ENCODE measurements around the gene ATP1B1.
"Not testable (repeated sequence)": the region's sequence is repeated elsewhere in the genome, so short reads cannot be mapped to it uniquely, and the experiment has no call there.

The ATP1B1 gene

DNA sequence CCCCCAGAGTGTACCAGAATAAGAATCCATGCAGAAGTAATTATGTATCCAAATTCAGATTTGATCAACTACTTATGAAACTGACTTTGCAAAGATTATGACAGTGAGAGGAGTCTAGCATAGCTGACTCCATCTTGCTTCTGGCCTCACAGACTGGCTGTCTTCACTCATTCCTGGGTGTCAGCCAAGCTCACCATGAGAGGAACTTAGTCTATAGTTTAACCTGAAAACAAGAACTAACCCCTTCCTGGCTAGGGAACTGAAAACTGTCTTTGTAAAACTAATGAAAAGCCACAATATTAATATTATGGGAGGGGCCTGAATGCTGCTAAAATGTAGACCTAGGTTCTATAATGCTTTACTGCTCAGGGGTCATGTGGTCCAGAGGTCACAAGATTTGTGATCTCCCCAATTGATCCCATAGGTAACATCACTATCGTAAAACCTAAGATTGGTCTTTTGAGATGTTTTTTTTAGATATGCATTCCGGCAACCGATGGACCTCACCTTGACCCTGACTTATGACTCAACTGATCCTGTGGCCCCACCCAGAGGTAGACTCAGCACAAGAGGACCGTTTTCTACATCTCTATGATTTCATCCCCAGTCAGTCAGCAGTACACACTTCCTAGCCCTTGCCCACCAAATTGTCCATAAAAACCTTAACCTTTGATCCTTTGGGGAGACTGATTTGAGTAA is 55.2 kb downstream of the ATP1B1 start:
- no peaks in the 10 kb centered on the region for H3K9me3 ChIP-seq (ENCODE audit: control insufficient read depth, insufficient read depth, low read length)
- H3K4me1 ChIP-seq (ENCODE audit: control insufficient read depth, low read length) = no peaks in the 10 kb centered on the region
- H3K36me3 ChIP-seq (ENCODE audit: control insufficient read depth, low read length) = no peaks in the 10 kb centered on the region
- H3K27ac ChIP-seq (ENCODE audit: low read depth, low read length) = no peak overlapping the region
- no peak overlapping the region for H3K4me2 ChIP-seq (ENCODE audit: low read length)
- H3F3A ChIP-seq (ENCODE audit: control insufficient read depth, insufficient read depth) = no peaks in the 10 kb centered on the region
- H4K20me1 ChIP-seq (ENCODE audit: control insufficient read depth, insufficient read depth, low read depth, low read length) = no peaks in the 10 kb centered on the region
- no peaks in the 10 kb centered on the region for H3K79me2 ChIP-seq (ENCODE audit: control insufficient read depth, low read length)
- TF ChIP-seq, protein P1, sequence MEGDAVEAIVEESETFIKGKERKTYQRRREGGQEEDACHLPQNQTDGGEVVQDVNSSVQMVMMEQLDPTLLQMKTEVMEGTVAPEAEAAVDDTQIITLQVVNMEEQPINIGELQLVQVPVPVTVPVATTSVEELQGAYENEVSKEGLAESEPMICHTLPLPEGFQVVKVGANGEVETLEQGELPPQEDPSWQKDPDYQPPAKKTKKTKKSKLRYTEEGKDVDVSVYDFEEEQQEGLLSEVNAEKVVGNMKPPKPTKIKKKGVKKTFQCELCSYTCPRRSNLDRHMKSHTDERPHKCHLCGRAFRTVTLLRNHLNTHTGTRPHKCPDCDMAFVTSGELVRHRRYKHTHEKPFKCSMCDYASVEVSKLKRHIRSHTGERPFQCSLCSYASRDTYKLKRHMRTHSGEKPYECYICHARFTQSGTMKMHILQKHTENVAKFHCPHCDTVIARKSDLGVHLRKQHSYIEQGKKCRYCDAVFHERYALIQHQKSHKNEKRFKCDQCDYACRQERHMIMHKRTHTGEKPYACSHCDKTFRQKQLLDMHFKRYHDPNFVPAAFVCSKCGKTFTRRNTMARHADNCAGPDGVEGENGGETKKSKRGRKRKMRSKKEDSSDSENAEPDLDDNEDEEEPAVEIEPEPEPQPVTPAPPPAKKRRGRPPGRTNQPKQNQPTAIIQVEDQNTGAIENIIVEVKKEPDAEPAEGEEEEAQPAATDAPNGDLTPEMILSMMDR (IDR thresholded peaks at IDR 0.05; ENCODE audit: low read depth, low read length, poor library complexity, severe bottlenecking) = no peak
- no peak for TF ChIP-seq EZH2phosphoT487 (IDR thresholded peaks at IDR 0.05; ENCODE audit: borderline replicate concordance, low read length)
- no peaks in the 10 kb centered on the region for H3K9me2 ChIP-seq (replicated peaks; ENCODE audit: control insufficient read depth, low read length)
- H3K27me3 ChIP-seq (ENCODE audit: control insufficient read depth, low read length) = no peaks in the 10 kb centered on the region
- H3K4me3 ChIP-seq (ENCODE audit: low read length) = no peak overlapping the region

DNA sequence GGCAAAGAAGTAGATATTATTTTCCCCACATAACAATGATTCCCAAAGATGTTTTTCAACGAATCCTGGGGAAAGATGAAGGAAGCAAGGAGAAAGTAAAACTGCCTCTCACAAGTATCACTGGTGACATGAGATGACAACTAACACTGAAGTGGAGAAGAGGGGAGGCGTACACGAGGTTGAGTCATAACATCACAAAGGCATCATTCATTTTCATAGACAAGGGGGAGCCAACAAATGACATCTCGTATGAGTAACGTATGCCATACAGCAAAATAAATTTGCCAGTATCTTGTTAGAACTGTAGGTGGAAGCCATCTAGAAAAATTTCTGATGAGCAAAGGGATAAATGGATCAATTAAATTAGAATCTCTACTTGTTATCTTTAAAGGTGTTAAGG is 56.6 kb downstream of the ATP1B1 start:
- no peak overlapping the region for H3K27ac ChIP-seq (ENCODE audit: low read depth, low read length)
- no peak overlapping the region for H3K4me2 ChIP-seq (ENCODE audit: low read length)
- H3K4me1 ChIP-seq (ENCODE audit: control insufficient read depth, low read length) = no peaks in the 10 kb centered on the region
- H3K27me3 ChIP-seq (ENCODE audit: control insufficient read depth, low read length) = no peaks in the 10 kb centered on the region
- H3K4me3 ChIP-seq (ENCODE audit: low read length) = no peak overlapping the region
- H3K9me3 ChIP-seq (ENCODE audit: control insufficient read depth, insufficient read depth, low read length) = no peaks in the 10 kb centered on the region
- no peaks in the 10 kb centered on the region for H4K20me1 ChIP-seq (ENCODE audit: control insufficient read depth, insufficient read depth, low read depth, low read length)
- H3K36me3 ChIP-seq (ENCODE audit: control insufficient read depth, low read length) = no peaks in the 10 kb centered on the region
- no peaks in the 10 kb centered on the region for H3F3A ChIP-seq (ENCODE audit: control insufficient read depth, insufficient read depth)
- H3K9me2 ChIP-seq (replicated peaks; ENCODE audit: control insufficient read depth, low read length) = no peaks in the 10 kb centered on the region
- H3K79me2 ChIP-seq (ENCODE audit: control insufficient read depth, low read length) = no peaks in the 10 kb centered on the region
- TF ChIP-seq EZH2phosphoT487 (IDR thresholded peaks at IDR 0.05; ENCODE audit: borderline replicate concordance, low read length) = no peak
- TF ChIP-seq, protein P1 (IDR thresholded peaks at IDR 0.05; ENCODE audit: low read depth, low read length, poor library complexity, severe bottlenecking) = no peak

- Histone ChIP-seq H3K4me3 (ENCODE audit: low read length) (no peak overlapping the region), H3K27ac (ENCODE audit: low read depth, low read length) (no peak overlapping the region), H3K4me2 (ENCODE audit: low read length) (no peak overlapping the region), H3K9me3 (ENCODE audit: control insufficient read depth, insufficient read depth, low read length) (no peaks in the 10 kb centered on the region), H3K36me3 (ENCODE audit: control insufficient read depth, low read length) (no peaks in the 10 kb centered on the region), H3K9me2 (replicated peaks; ENCODE audit: control insufficient read depth, low read length) (no peaks in the 10 kb centered on the region), H4K20me1 (ENCODE audit: control insufficient read depth, insufficient read depth, low read depth, low read length) (no peaks in the 10 kb centered on the region), H3K27me3 (ENCODE audit: control insufficient read depth, low read length) (no peaks in the 10 kb centered on the region), H3F3A (ENCODE audit: control insufficient read depth, insufficient read depth) (no peaks in the 10 kb centered on the region), H3K79me2 (ENCODE audit: control insufficient read depth, low read length) (no peaks in the 10 kb centered on the region), H3K4me1 (ENCODE audit: control insufficient read depth, low read length) (no peaks in the 10 kb centered on the region)
- TF ChIP-seq, protein P1 (IDR thresholded peaks at IDR 0.05; ENCODE audit: low read depth, low read length, poor library complexity, severe bottlenecking) = no peak
- no peak for TF ChIP-seq EZH2phosphoT487 (IDR thresholded peaks at IDR 0.05; ENCODE audit: borderline replicate concordance, low read length)
These were observed 69.0 kb downstream of the ATP1B1 start for GRCh38 chr1:169175461-169175860.

DNA sequence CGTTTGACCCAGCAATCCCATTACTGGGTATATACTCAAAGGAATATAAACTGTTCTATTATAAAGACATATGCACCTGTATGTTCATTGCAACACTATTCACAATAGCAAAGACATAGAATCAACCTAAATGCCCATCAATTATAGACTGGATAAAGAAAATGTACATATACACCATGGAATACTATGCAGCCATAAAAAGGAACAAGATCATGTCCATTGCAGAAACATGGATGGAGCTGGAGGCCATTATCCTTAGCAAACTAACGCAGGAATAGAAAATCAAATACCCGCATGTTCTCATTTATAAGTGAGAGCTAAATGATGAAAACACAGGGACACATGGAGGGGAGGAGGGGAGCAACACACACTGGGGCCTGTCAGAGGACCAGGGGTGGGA is 72.9 kb downstream of the ATP1B1 start:
- H4K20me1 ChIP-seq (ENCODE audit: control insufficient read depth, insufficient read depth, low read depth, low read length); H3K79me2 ChIP-seq (ENCODE audit: control insufficient read depth, low read length); H3K36me3 ChIP-seq (ENCODE audit: control insufficient read depth, low read length); H3K9me2 ChIP-seq (replicated peaks; ENCODE audit: control insufficient read depth, low read length); H3K4me3 ChIP-seq (ENCODE audit: low read length); H3K4me2 ChIP-seq (ENCODE audit: low read length); H3F3A ChIP-seq (ENCODE audit: control insufficient read depth, insufficient read depth); H3K27me3 ChIP-seq (ENCODE audit: control insufficient read depth, low read length); H3K4me1 ChIP-seq (ENCODE audit: control insufficient read depth, low read length); H3K27ac ChIP-seq (ENCODE audit: low read depth, low read length); H3K9me3 ChIP-seq (ENCODE audit: control insufficient read depth, insufficient read depth, low read length): not testable (repeated sequence)

Data from DOHH2 (cell line).